HCT116 (cell line): Measurements from ENCODE around the gene NEUROD6. TPM values are rescaled to one million over a fixed set of nuclear protein-coding genes. Genes with fewer than 3 reads are reported as not detected.

Experiments used
- ATAC-seq: fragments of 200-7000 bp; cut with Tn5 transposase; 2 replicates; pipeline ENCODE4 v1.9.1; 2020; ENCODE audit warnings: mild to moderate bottlenecking, moderate library complexity
- BruUV-seq: library from RNA; stranded (reverse); fragments of 400-500 nt; replicated peaks from 2 replicates; lab custom pipeline; 2021; lab: Mats Ljungman, UMichigan
- CTCF ChIA-PET: fragments of 300-600 bp; sonication (Branson Sonifier 250); formaldehyde crosslinking; loops from one replicate; lab custom pipeline; 2021; ENCODE audit warnings: antibody characterized with exemption; lab: Charles Lee
- POLR2A ChIA-PET: fragments of 300-600, 350-600 bp; sonication (Branson Sonifier 250); formaldehyde crosslinking; loops from one replicate; lab custom pipeline; 2021; ENCODE audit warnings: antibody characterized with exemption; lab: Charles Lee
- RAD21 ChIA-PET, 2 experiments: fragments of 300-600 bp; sonication (Branson Sonifier 250); formaldehyde crosslinking; loops; one replicate each; lab custom pipeline; 2023; ENCODE audit warnings: low total read pairs in 2 of 2; ENCODE audit not compliant: uncharacterized antibody in 2 of 2, unreplicated experiment in 2 of 2, low non-redundant PET in 1 of 2; lab: Charles Lee
- DNase-seq: peaks from one replicate; pipeline ENCODE4 v3.0.0-alpha.2; 2010; ENCODE audit warnings: low read depth, low spot score
- H2AFZ ChIP-seq: fragments of 200-600 bp; shearing (Covaris generic), sonication (generic); 2 replicates; pipeline ENCODE4 v1.6.1; 2017; ENCODE audit warnings: low read depth, mixed run types, mixed read lengths, antibody characterized with exemption, low read length; ENCODE audit not compliant: poor library complexity, severe bottlenecking
- H3K27ac ChIP-seq: 2 replicates; pipeline ENCODE4 v1.5.1; 2012; ENCODE audit warnings: low read depth, low read length
- H3K27me3 ChIP-seq: fragments of 200-600 bp; sonication (generic); 2 replicates; pipeline ENCODE4 v1.6.1; 2016; ENCODE audit warnings: mixed run types, low read length, mixed read lengths; ENCODE audit not compliant: insufficient read depth
- H3K36me3 ChIP-seq, 2 experiments: fragments of 200-500 bp in 1 of 2; fragments of 200-600 bp in 1 of 2; sonication (Bioruptor generic) in 1 of 2; sonication (generic) in 1 of 2; 2 replicates each; pipeline versions ENCODE4 v1.5.1 to v1.6.1; 2014 to 2016; ENCODE audit warnings: low read length in 2 of 2, inconsistent platforms in 1 of 2, mixed read lengths in 1 of 2, mixed run types in 1 of 2; ENCODE audit not compliant: insufficient read depth in 2 of 2, control insufficient read depth in 1 of 2
- H3K4me1 ChIP-seq, 2 experiments: fragments of 200-600 bp in 1 of 2; sonication (generic) in 1 of 2; 2 replicates each; pipeline versions ENCODE4 v1.5.1 to v1.6.1; 2012 to 2017; ENCODE audit warnings: low read length in 2 of 2, inconsistent platforms in 1 of 2, mild to moderate bottlenecking in 1 of 2, mixed read lengths in 1 of 2, mixed run types in 1 of 2, moderate library complexity in 1 of 2; ENCODE audit not compliant: insufficient read depth in 2 of 2, control insufficient read depth in 1 of 2
- H3K4me2 ChIP-seq: fragments of 200-600 bp; sonication (generic); 2 replicates; pipeline ENCODE4 v1.6.1; 2017; ENCODE audit warnings: mixed run types, low read length, mixed read lengths
- H3K4me3 ChIP-seq, 2 experiments: fragments of 200-600 bp in 1 of 2; sonication (generic) in 1 of 2; replicated peaks in 1 of 2; 2 replicates each; pipeline ENCODE4 v1.5.1; 2011 to 2016; ENCODE audit warnings: low read length in 2 of 2, control low read depth in 1 of 2, low read depth in 1 of 2, mild to moderate bottlenecking in 1 of 2, mixed read lengths in 1 of 2, mixed run types in 1 of 2
- H3K79me2 ChIP-seq: fragments of 200-600 bp; sonication (generic); 2 replicates; pipeline ENCODE4 v1.6.1; 2017; ENCODE audit warnings: mild to moderate bottlenecking, mixed run types, low read length, moderate library complexity, mixed read lengths; ENCODE audit not compliant: insufficient read depth
- H3K9ac ChIP-seq: fragments of 200-600 bp; sonication (generic); 2 replicates; pipeline ENCODE4 v1.6.1; 2016; ENCODE audit warnings: low read length, mixed read lengths
- H3K9me2 ChIP-seq: fragments of 200-600 bp; sonication (generic), shearing (Covaris generic); 2 replicates; pipeline ENCODE4 v1.6.1; 2017; ENCODE audit warnings: mixed run types, mild to moderate bottlenecking, moderate library complexity; ENCODE audit not compliant: insufficient read depth
- H3K9me3 ChIP-seq, 2 experiments: fragments of 200-500 bp in 1 of 2; fragments of 200-600 bp in 1 of 2; sonication (Bioruptor generic) in 1 of 2; sonication (generic) in 1 of 2; 2 replicates each; pipeline ENCODE4 v1.6.1; 2014 to 2017; ENCODE audit warnings: low read length in 2 of 2, mixed read lengths in 2 of 2, inconsistent platforms in 1 of 2, low read depth in 1 of 2, mild to moderate bottlenecking in 1 of 2, mixed run types in 1 of 2, moderate library complexity in 1 of 2; ENCODE audit not compliant: control insufficient read depth in 1 of 2, insufficient read depth in 1 of 2
- H4K20me1 ChIP-seq: fragments of 200-600 bp; sonication (generic), shearing (Covaris generic); 2 replicates; pipeline ENCODE4 v1.6.1; 2017; ENCODE audit warnings: mixed run types, mild to moderate bottlenecking, moderate library complexity; ENCODE audit not compliant: insufficient read depth
- ATF3 ChIP-seq: IDR thresholded peaks from 2 replicates; pipeline ENCODE4 v1.6.1; 2012
- CBX3 ChIP-seq: IDR thresholded peaks from 2 replicates; pipeline ENCODE4 v1.6.1; 2012; ENCODE audit warnings: low read depth
- CEBPB ChIP-seq: IDR thresholded peaks from 2 replicates; pipeline ENCODE4 v1.6.1; 2012; ENCODE audit warnings: low read depth
- ELF1 ChIP-seq: IDR thresholded peaks from 2 replicates; pipeline ENCODE4 v1.6.1; 2012; ENCODE audit warnings: low read depth, borderline replicate concordance
- POLR2A ChIP-seq: IDR thresholded peaks from 2 replicates; pipeline ENCODE4 v1.7.0; 2011; ENCODE audit warnings: borderline replicate concordance; ENCODE audit not compliant: insufficient read depth, insufficient read length; ENCODE audit errors: extremely low read depth
- POLR2AphosphoS5 ChIP-seq: IDR thresholded peaks from 2 replicates; pipeline ENCODE4 v1.6.1; 2011; ENCODE audit warnings: mild to moderate bottlenecking, low read depth, low read length, moderate library complexity
- RAD21 ChIP-seq: IDR thresholded peaks from 2 replicates; pipeline ENCODE4 v1.6.1; 2012; ENCODE audit warnings: low read depth, mild to moderate bottlenecking
- REST ChIP-seq: IDR thresholded peaks from 2 replicates; pipeline ENCODE4 v1.6.1; 2012; ENCODE audit warnings: low read depth
- SP1 ChIP-seq: IDR thresholded peaks from 2 replicates; pipeline ENCODE4 v1.6.1; 2012; ENCODE audit warnings: low read depth
- SRF ChIP-seq: IDR thresholded peaks from 2 replicates; pipeline ENCODE4 v1.6.1; 2012; ENCODE audit warnings: low read depth
- TCF7L2 ChIP-seq: IDR thresholded peaks from 2 replicates; pipeline ENCODE4 v1.7.0; 2011; ENCODE audit warnings: borderline replicate concordance, inconsistent platforms; ENCODE audit not compliant: insufficient read depth, insufficient read length; ENCODE audit errors: extremely low read depth
- YY1 ChIP-seq: IDR thresholded peaks from 2 replicates; pipeline ENCODE4 v1.6.1; 2011; ENCODE audit warnings: low read length, low read depth, moderate library complexity, mild to moderate bottlenecking; ENCODE audit not compliant: insufficient replicate concordance; ENCODE audit errors: extremely low read depth
- ZFX ChIP-seq: fragments of 450-650 bp; IDR thresholded peaks from 2 replicates; pipeline ENCODE4 v1.6.1; 2017
- intact Hi-C: fragments of 100-400 bp; cut with micrococcal nuclease; formaldehyde crosslinking; loops from 2 replicates; pipeline ENCODE4 v1.10.0; 2022
- total RNA-seq: library from RNA; stranded (reverse); gene quantifications from one replicate; pipeline ENCODE4 v1.2.1, GENCODE V29; 2021; ENCODE audit not compliant: unreplicated experiment

Gene NEUROD6
- total RNA-seq, 1 experiment from 2014 or later = not detected

GRCh38 chr7:31337002-31337565 lies 3.4 kb downstream of the NEUROD6 start:
- ChIA-PET RAD21 (no interaction called here), POLR2A (no interaction called here), CTCF (no interaction called here)
- Histone ChIP-seq H3K79me2 (no peaks in the 10 kb centered on the region), H3K9me2 (no peaks in the 10 kb centered on the region), H3K36me3 (no peaks in the 10 kb centered on the region), H3K4me2 (no peak overlapping the region), H3K27ac (no peak overlapping the region), H3K4me1 (no peaks in the 10 kb centered on the region), H3K27me3 (peaks cover 21% of the 10 kb centered on the region), H4K20me1 (no peaks in the 10 kb centered on the region), H3K9ac (no peak overlapping the region), H3K4me3 (no peak overlapping the region), H3K9me3 (no peaks in the 10 kb centered on the region), H2AFZ (no peak overlapping the region)
- no peak for DNase-seq
- intact Hi-C loops = no loop called here
- BruUV-seq = no TSS peak
- TF ChIP-seq SRF = no peak
- no peak for TF ChIP-seq CEBPB
- TF ChIP-seq YY1 = no peak
- TF ChIP-seq ZFX = no peak
- TF ChIP-seq REST = no peak
- no peak for TF ChIP-seq ATF3
- TF ChIP-seq POLR2A = no peak
- TF ChIP-seq TCF7L2 = no peak
- no peak for TF ChIP-seq SP1
- no peak for TF ChIP-seq RAD21
- no peak for TF ChIP-seq ELF1
- no peak for TF ChIP-seq POLR2AphosphoS5
- TF ChIP-seq CBX3 = no peak
- ATAC-seq = no peak
